K562 (cell line): Measurements from ENCODE around the gene HAT1. TPM values are rescaled to one million over a fixed set of nuclear protein-coding genes. Genes with fewer than 3 reads are reported as not detected.

Experiments
- ATAC-seq: fragments of 200-7000 bp; cut with Tn5 transposase; 3 replicates; pipeline ENCODE4 v1.9.1; 2020; ENCODE audit warnings: moderate library complexity
- BruUV-seq: library from RNA; stranded (reverse); fragments of 400-500 nt; replicated peaks from 2 replicates; lab custom pipeline; 2021; lab: Mats Ljungman, UMichigan
- CTCF ChIA-PET: fragments of 300-600 bp; formaldehyde crosslinking; extraction: SDS; loops from one replicate; lab custom pipeline; 2021; ENCODE audit warnings: low intra/inter-chr PET ratio; lab: Yijun Ruan, JAX
- POLR2A ChIA-PET: fragments of 300-600, 350-650 bp; sonication (Branson Sonifier 250); formaldehyde crosslinking; extraction: SDS; loops from one replicate; lab custom pipeline; 2021; ENCODE audit warnings: antibody characterized with exemption, inconsistent platforms; lab: Yijun Ruan, JAX
- DNase-seq, 4 experiments: peaks; one replicate each; pipeline versions ENCODE4 v3.0.0 to v3.0.0-alpha.2; 2011 to 2018; ENCODE audit warnings: low spot score in 3 of 4, mixed read lengths in 3 of 4; ENCODE audit errors: extremely low read depth in 1 of 4
- FAIRE-seq: peaks from 2 replicates; lab custom pipeline; 2011; peaks lifted over from hg19 to GRCh38; lab: Jason Lieb, UNC
- H2AFZ ChIP-seq: 2 replicates; pipeline ENCODE4 v1.6.0; 2011; ENCODE audit warnings: low read depth, low read length, control low read depth, inconsistent platforms
- H3K27ac ChIP-seq: fragments of 200-600 bp; 3 replicates; pipeline ENCODE4 v1.8.0; 2011; ENCODE audit warnings: low read depth, mild to moderate bottlenecking, control low read depth, inconsistent platforms, low read length, moderate library complexity, mixed read lengths; ENCODE audit errors: extremely low read depth
- H3K27me3 ChIP-seq, 2 experiments: fragments of 300-600 bp in 1 of 2; 2 replicates in 1 of 2; 3 replicates in 1 of 2; pipeline versions ENCODE4 v1.6.0 to v1.8.0; 2011; ENCODE audit warnings: inconsistent platforms in 2 of 2, low read length in 2 of 2, mild to moderate bottlenecking in 1 of 2, mixed read lengths in 1 of 2, moderate library complexity in 1 of 2; ENCODE audit not compliant: control insufficient read depth in 2 of 2, insufficient read depth in 2 of 2
- H3K36me3 ChIP-seq: fragments of 300-600 bp; 3 replicates; pipeline ENCODE4 v1.8.0; 2011; ENCODE audit warnings: mild to moderate bottlenecking, low read length, inconsistent platforms; ENCODE audit not compliant: control insufficient read depth, insufficient read depth
- H3K4me1 ChIP-seq, 2 experiments: fragments of 200-600 bp in 1 of 2; replicated peaks in 1 of 2; 2 replicates in 1 of 2; 3 replicates in 1 of 2; pipeline versions ENCODE4 v1.5.1 to v1.8.0; 2011; ENCODE audit warnings: inconsistent platforms in 2 of 2, low read length in 2 of 2, mild to moderate bottlenecking in 1 of 2, mixed read lengths in 1 of 2, moderate library complexity in 1 of 2; ENCODE audit not compliant: control insufficient read depth in 2 of 2, insufficient read depth in 2 of 2
- H3K4me2 ChIP-seq: 2 replicates; pipeline ENCODE4 v1.6.1; 2011; ENCODE audit warnings: low read length, control low read depth, inconsistent platforms, mixed read lengths; ENCODE audit not compliant: insufficient read depth
- H3K4me3 ChIP-seq: fragments of 200-600 bp; sonication (generic), shearing (Covaris generic); 2 replicates; pipeline ENCODE4 v1.5.1; 2016; ENCODE audit warnings: control low read depth, inconsistent platforms
- H3K79me2 ChIP-seq: fragments of 200-600 bp; 3 replicates; pipeline ENCODE4 v1.8.0; 2011; ENCODE audit warnings: low read length, inconsistent platforms; ENCODE audit not compliant: control insufficient read depth, insufficient read depth
- H3K9ac ChIP-seq, 2 experiments: 2 replicates each; pipeline versions ENCODE4 v1.6.0 to v1.6.1; 2011; ENCODE audit warnings: low read depth in 2 of 2, low read length in 2 of 2, control low read depth in 1 of 2, inconsistent platforms in 1 of 2, mild to moderate bottlenecking in 1 of 2, mixed read lengths in 1 of 2; ENCODE audit not compliant: insufficient read depth in 1 of 2
- H3K9me1 ChIP-seq: one replicate; pipeline ENCODE4 v1.6.0; 2011; ENCODE audit warnings: inconsistent platforms, mild to moderate bottlenecking, low read length, moderate library complexity; ENCODE audit not compliant: control insufficient read depth, insufficient read depth
- H3K9me3 ChIP-seq: replicated peaks from 2 replicates; pipeline ENCODE4 v1.5.1; 2011; ENCODE audit warnings: low read depth, low read length, inconsistent platforms; ENCODE audit not compliant: control insufficient read depth, insufficient read depth
- H4K20me1 ChIP-seq: replicated peaks from 2 replicates; pipeline ENCODE4 v1.6.1; 2011; ENCODE audit warnings: low read length, inconsistent platforms, mixed read lengths; ENCODE audit not compliant: control insufficient read depth, insufficient read depth
- CBFA2T3 ChIP-seq: fragments of 450-650 bp; IDR thresholded peaks from 2 replicates; pipeline ENCODE4 v1.6.1; 2017
- CEBPG ChIP-seq, 3 experiments: fragments of 200-800 bp in 1 of 3; sonication (Bioruptor generic) in 1 of 3; sonication (generic) in 1 of 3; formaldehyde crosslinking in 1 of 3; IDR thresholded peaks in 2 of 3; conservative IDR thresholded peaks in 1 of 3; 2 replicates each; pipeline versions ENCODE4 v1.6.1 to v1.8.0; 2016 to 2022; ENCODE audit warnings: missing compliant biosample characterization in 2 of 3, missing genetic modification characterization in 2 of 3, mild to moderate bottlenecking in 1 of 3, missing genetic modification reagents in 1 of 3
- HDAC2 ChIP-seq: fragments of 450-650 bp; IDR thresholded peaks from 2 replicates; pipeline ENCODE4 v1.6.1; 2016; ENCODE audit warnings: mild to moderate bottlenecking
- KDM1A ChIP-seq, 2 experiments: fragments of 450-650 bp; IDR thresholded peaks; 2 replicates each; pipeline ENCODE4 v1.6.1; 2016; ENCODE audit warnings: mild to moderate bottlenecking in 2 of 2
- POLR2G ChIP-seq: fragments of 200-400 bp; formaldehyde crosslinking; IDR thresholded peaks from 2 replicates; pipeline ENCODE4 v1.6.1; 2017; ENCODE audit warnings: low read depth, mild to moderate bottlenecking, antibody characterized with exemption, low read length, moderate library complexity
- RBBP5 ChIP-seq: fragments of 200-600 bp; sonication (generic); IDR thresholded peaks from 2 replicates; pipeline ENCODE4 v1.6.1; 2012; ENCODE audit warnings: borderline replicate concordance, mild to moderate bottlenecking, low read length, control low read depth, inconsistent platforms; ENCODE audit not compliant: insufficient read depth, poor library complexity, severe bottlenecking
- RFX7 ChIP-seq: fragments of 250-450 bp; sonication (Bioruptor Pico); IDR thresholded peaks from 2 replicates; pipeline ENCODE4 v1.5.1; 2021; ENCODE audit warnings: mild to moderate bottlenecking
- ZNF121 ChIP-seq: sonication (generic); formaldehyde crosslinking; conservative IDR thresholded peaks from 2 replicates; pipeline ENCODE4 v1.8.0; 2022; ENCODE audit warnings: missing genetic modification reagents
- WGBS: fragments of 100-300 bp; shearing (Covaris generic); methylation state at CpG from one replicate; pipeline ENCODE4 v1.1.6; 2016; ENCODE audit warnings: low coverage, mixed read lengths; ENCODE audit not compliant: insufficient coverage; ENCODE audit errors: missing lambda C conversion rate; 5-methylcytosine and 5-hydroxymethylcytosine counted together
- in situ Hi-C: fragments of 300-500 bp; cut with MboI; formaldehyde crosslinking; loops from 4 replicates; pipeline ENCODE4 v1.15.0; 2018; ENCODE audit warnings: inconsistent platforms, mixed read lengths
- intact Hi-C: fragments of 100-400 bp; cut with micrococcal nuclease; formaldehyde crosslinking; loops from 2 replicates; pipeline ENCODE4 v1.14.2; 2022
- polyA plus RNA-seq, 8 experiments: library from polyadenylated mRNA; depleted of rRNA in 4 of 8; stranded (reverse) in 5 of 8; unstranded in 3 of 8; fragments of >200 nt; fragmentation: Nextera tagmentation in 2 of 8; fragmentation: Illumina TruSeq in 1 of 8; extraction: Ambion mirVana in 2 of 8; extraction: Trizol in 1 of 8; gene quantifications; 2 replicates each; pipeline versions ENCODE4 v1.2.1 to v1.2.3, GENCODE V29; 2011 to 2014; ENCODE audit warnings: inconsistent platforms in 1 of 8, missing spikeins in 1 of 8
- total RNA-seq, 7 experiments: library from RNA; depleted of rRNA in 6 of 7; stranded (reverse); fragments of >200 nt in 6 of 7; fragmentation: Illumina TruSeq in 2 of 7; extraction: Trizol in 2 of 7; gene quantifications; 2 replicates each; pipeline versions ENCODE4 v1.2.1 to v1.2.3, GENCODE V29; 2011 to 2021; ENCODE audit warnings: low replicate concordance in 1 of 7
- TF ChIP-seq, protein P1 (sequence below): fragments of 250-450 bp; sonication (Bioruptor Pico); IDR thresholded peaks from 2 replicates; pipeline ENCODE4 v1.5.0; 2020; ENCODE audit warnings: mild to moderate bottlenecking, borderline replicate concordance
- TF ChIP-seq, protein P2 (sequence below): fragments of 150-350 bp; conservative IDR thresholded peaks from 2 replicates; pipeline ENCODE4 v1.6.1; 2014; ENCODE audit warnings: low read length

HAT1 gene
- total and polyA plus RNA-seq, 9 of the 15 experiments (the other 6 are each of a cell fraction or from before 2014, with no cell fraction given) = 125 to 384 (median 244) TPM

DNA sequence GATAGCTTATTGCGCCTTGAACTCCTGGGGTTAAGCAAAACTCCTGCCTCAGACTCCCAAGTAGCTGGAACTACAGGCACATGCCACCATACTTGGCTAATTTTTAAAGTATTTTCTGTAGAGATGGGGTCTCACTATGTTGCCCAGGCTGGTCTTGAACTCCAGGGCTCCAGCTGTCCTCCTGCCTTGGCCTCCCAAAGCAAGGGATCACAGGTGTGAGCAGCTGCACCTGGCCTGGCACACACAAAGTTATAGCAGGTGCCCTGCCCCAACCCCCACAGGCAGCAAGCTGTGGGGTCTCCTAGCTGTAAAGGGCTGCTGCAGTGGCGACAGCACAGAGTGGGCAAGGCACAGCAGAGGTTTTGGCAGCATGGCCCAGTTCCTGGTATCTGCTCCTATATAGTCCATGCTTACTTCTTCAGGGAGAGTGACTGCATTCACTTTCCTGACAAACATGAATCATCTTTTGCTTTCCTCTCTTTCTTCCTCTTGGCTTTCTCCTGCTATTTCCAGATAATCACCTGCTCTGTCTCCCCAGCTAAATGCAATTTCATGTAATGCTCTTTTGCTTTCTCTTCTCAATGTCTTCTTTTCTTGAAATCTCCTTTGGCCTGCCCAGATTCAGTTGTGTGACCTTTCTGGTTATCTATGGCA lies 50.2 kb downstream of the HAT1 start:
- no peaks in the 10 kb centered on the region for H4K20me1 ChIP-seq
- WGBS = 96% methylated on average over 2 of the region's 2 CpGs
- no peaks in the 10 kb centered on the region for H3K9me3 ChIP-seq
- in situ Hi-C loops (no loop called here), intact Hi-C loops (no loop called here)
- FAIRE-seq = no peak
- POLR2A ChIA-PET = interaction anchor here (1.1 to 1.9 kb wide), 2 partner anchors 12 to 50 kb away, joined by 3 to 4 read pairs; partner anchors contain the start of gene HAT1
- no peak for TF ChIP-seq HDAC2
- no peak for TF ChIP-seq RBBP5
- peak; percentile 37; the same call in 1 of the 2 replicates for TF ChIP-seq POLR2G
- TF ChIP-seq, protein P1, sequence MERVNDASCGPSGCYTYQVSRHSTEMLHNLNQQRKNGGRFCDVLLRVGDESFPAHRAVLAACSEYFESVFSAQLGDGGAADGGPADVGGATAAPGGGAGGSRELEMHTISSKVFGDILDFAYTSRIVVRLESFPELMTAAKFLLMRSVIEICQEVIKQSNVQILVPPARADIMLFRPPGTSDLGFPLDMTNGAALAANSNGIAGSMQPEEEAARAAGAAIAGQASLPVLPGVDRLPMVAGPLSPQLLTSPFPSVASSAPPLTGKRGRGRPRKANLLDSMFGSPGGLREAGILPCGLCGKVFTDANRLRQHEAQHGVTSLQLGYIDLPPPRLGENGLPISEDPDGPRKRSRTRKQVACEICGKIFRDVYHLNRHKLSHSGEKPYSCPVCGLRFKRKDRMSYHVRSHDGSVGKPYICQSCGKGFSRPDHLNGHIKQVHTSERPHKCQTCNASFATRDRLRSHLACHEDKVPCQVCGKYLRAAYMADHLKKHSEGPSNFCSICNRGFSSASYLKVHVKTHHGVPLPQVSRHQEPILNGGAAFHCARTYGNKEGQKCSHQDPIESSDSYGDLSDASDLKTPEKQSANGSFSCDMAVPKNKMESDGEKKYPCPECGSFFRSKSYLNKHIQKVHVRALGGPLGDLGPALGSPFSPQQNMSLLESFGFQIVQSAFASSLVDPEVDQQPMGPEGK (CRISPR knock-in tag) = no peak
- no peak for TF ChIP-seq RFX7 (CRISPR knock-in tag)
- TF ChIP-seq CEBPG (CRISPR knock-in tag; IDR thresholded peaks at IDR 0.05) = no peak
- TF ChIP-seq CEBPG (tag; conservative IDR thresholded peaks at IDR 0.05 in 1 of 2, IDR thresholded peaks at IDR 0.05 in 1 of 2) = 0 out of 4 replicates have a peak, but pooled peaks of 1 of the 2 experiments have one; percentile 31
- peak; percentile 81 for TF ChIP-seq ZNF121
- TF ChIP-seq, protein P2, sequence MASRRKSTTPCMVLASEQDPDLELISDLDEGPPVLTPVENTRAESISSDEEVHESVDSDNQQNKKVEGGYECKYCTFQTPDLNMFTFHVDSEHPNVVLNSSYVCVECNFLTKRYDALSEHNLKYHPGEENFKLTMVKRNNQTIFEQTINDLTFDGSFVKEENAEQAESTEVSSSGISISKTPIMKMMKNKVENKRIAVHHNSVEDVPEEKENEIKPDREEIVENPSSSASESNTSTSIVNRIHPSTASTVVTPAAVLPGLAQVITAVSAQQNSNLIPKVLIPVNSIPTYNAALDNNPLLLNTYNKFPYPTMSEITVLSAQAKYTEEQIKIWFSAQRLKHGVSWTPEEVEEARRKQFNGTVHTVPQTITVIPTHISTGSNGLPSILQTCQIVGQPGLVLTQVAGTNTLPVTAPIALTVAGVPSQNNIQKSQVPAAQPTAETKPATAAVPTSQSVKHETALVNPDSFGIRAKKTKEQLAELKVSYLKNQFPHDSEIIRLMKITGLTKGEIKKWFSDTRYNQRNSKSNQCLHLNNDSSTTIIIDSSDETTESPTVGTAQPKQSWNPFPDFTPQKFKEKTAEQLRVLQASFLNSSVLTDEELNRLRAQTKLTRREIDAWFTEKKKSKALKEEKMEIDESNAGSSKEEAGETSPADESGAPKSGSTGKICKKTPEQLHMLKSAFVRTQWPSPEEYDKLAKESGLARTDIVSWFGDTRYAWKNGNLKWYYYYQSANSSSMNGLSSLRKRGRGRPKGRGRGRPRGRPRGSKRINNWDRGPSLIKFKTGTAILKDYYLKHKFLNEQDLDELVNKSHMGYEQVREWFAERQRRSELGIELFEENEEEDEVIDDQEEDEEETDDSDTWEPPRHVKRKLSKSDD = no peak
- TF ChIP-seq CBFA2T3 = 0 out of 2 replicates have a peak, but pooled peaks have one; percentile 10
- peak in 1 of 2 experiments; percentile 51; a peak in 2 of 4 replicates for TF ChIP-seq KDM1A (IDR thresholded peaks at IDR 0.05)
- H3K9me1 ChIP-seq = no peaks in the 10 kb centered on the region
- CTCF ChIA-PET = no interaction called here
- peaks cover 64% of the 10 kb centered on the region for H3K36me3 ChIP-seq
- no peaks in the 10 kb centered on the region for H3K27me3 ChIP-seq
- no peak for DNase-seq
- no peak overlapping the region for H3K9ac ChIP-seq
- H2AFZ ChIP-seq = no peak overlapping the region
- H3K4me2 ChIP-seq = no peak overlapping the region
- no peak overlapping the region for H3K27ac ChIP-seq
- no peaks in the 10 kb centered on the region for H3K4me1 ChIP-seq
- H3K79me2 ChIP-seq = no peaks in the 10 kb centered on the region
- H3K4me3 ChIP-seq = no peak overlapping the region
- peak; percentile 34; the same call in 1 of the 3 replicates for ATAC-seq
- no TSS peak for BruUV-seq
